Midbrain (tissue), 1 donor: ENCODE data around the gene TERT.
"Not testable (repeated sequence)": the region's sequence is repeated elsewhere in the genome, so short reads cannot be mapped to it uniquely, and the experiment has no call there.

Source experiments
- DNase-seq: peaks from one replicate; lab custom pipeline; 2025; lab: John Stamatoyannopoulos, UW

TERT gene

GRCh38 chr5:1330847-1331831, 36.3 kb upstream of the TERT start:
- no peak for DNase-seq

- DNase-seq = no peak
Observed at GRCh38 chr5:1330146-1330846, 35.4 kb upstream of the TERT start.

GRCh38 chr5:1329111-1329579, 34.3 kb upstream of the TERT start:
- no peak for DNase-seq

- not testable (repeated sequence) for DNase-seq
Observed at GRCh38 chr5:1328237-1329110, 33.6 kb upstream of the TERT start.

GRCh38 chr5:1326901-1327756, 32.3 kb upstream of the TERT start:
- not testable (repeated sequence) for DNase-seq

- DNase-seq = not testable (repeated sequence)
Observed at GRCh38 chr5:1326532-1326875, 31.6 kb upstream of the TERT start.

GRCh38 chr5:1325870-1326531, 31.1 kb upstream of the TERT start:
- no peak for DNase-seq

GRCh38 chr5:1325191-1325741, 30.4 kb upstream of the TERT start:
- DNase-seq = no peak

GRCh38 chr5:1324719-1325190, 29.9 kb upstream of the TERT start:
- DNase-seq = no peak

GRCh38 chr5:1324301-1324700, 29.4 kb upstream of the TERT start:
- no peak for DNase-seq

- no peak for DNase-seq
Observed at GRCh38 chr5:1323803-1324173, 28.9 kb upstream of the TERT start.

- DNase-seq = no peak
Observed at GRCh38 chr5:1322955-1323802, 28.3 kb upstream of the TERT start.

- no peak for DNase-seq
Observed at GRCh38 chr5:1322036-1322900, 27.4 kb upstream of the TERT start.

- no peak for DNase-seq
Observed at GRCh38 chr5:1321576-1321975, 26.7 kb upstream of the TERT start.

- no peak for DNase-seq
Observed at GRCh38 chr5:1320436-1321344, 25.8 kb upstream of the TERT start.

GRCh38 chr5:1319436-1320256, 24.8 kb upstream of the TERT start:
- DNase-seq = no peak
